ENCODE measurements around the gene RUNX2. TPM values are rescaled to one million over a fixed set of nuclear protein-coding genes. Genes with fewer than 3 reads are reported as not detected.

The RUNX2 gene
- total and polyA plus RNA-seq, 8 donors: 0.80 to 18.7 (median 2.7) TPM; not detected in 1

GRCh38 chr6:45398075-45398813 lies 70.1 kb downstream of the RUNX2 start:
- Histone ChIP-seq H3K27me3 (no peaks in the 10 kb centered on the region), H3K4me3 (no peak overlapping the region), H3K9me3 (no peaks in the 10 kb centered on the region), H3K4me1 (no peaks in the 10 kb centered on the region), H3K36me3 (no peaks in the 10 kb centered on the region), H3K27ac (no peak overlapping the region)
- TF ChIP-seq, protein P1, sequence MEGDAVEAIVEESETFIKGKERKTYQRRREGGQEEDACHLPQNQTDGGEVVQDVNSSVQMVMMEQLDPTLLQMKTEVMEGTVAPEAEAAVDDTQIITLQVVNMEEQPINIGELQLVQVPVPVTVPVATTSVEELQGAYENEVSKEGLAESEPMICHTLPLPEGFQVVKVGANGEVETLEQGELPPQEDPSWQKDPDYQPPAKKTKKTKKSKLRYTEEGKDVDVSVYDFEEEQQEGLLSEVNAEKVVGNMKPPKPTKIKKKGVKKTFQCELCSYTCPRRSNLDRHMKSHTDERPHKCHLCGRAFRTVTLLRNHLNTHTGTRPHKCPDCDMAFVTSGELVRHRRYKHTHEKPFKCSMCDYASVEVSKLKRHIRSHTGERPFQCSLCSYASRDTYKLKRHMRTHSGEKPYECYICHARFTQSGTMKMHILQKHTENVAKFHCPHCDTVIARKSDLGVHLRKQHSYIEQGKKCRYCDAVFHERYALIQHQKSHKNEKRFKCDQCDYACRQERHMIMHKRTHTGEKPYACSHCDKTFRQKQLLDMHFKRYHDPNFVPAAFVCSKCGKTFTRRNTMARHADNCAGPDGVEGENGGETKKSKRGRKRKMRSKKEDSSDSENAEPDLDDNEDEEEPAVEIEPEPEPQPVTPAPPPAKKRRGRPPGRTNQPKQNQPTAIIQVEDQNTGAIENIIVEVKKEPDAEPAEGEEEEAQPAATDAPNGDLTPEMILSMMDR (IDR thresholded peaks at IDR 0.05): no peak
- TF ChIP-seq EP300 (IDR thresholded peaks at IDR 0.05): no peak
- no peak for TF ChIP-seq POLR2AphosphoS5 (IDR thresholded peaks at IDR 0.05)
- no peak for TF ChIP-seq POLR2A (IDR thresholded peaks at IDR 0.05)
- 74 to 80% (median 76%) methylated on average over 2 of the region's 2 CpGs for WGBS, 5 donors
- no peak for DNase-seq
- intact Hi-C loops (cut with DNase I; ENCODE audit: low total_unique reads): no loop called here

GRCh38 chr6:45400021-45400420 lies 71.9 kb downstream of the RUNX2 start:
- TF ChIP-seq EP300 (IDR thresholded peaks at IDR 0.05): no peak
- TF ChIP-seq, protein P1 (IDR thresholded peaks at IDR 0.05): no peak
- TF ChIP-seq POLR2A (IDR thresholded peaks at IDR 0.05): no peak
- no peak for TF ChIP-seq POLR2AphosphoS5 (IDR thresholded peaks at IDR 0.05)

GRCh38 chr6:45411959-45412358 lies 83.8 kb downstream of the RUNX2 start:
- no peak for DNase-seq
- no peak overlapping the region for H3K27ac ChIP-seq
- TF ChIP-seq POLR2AphosphoS5 (IDR thresholded peaks at IDR 0.05) (no peak), POLR2A (IDR thresholded peaks at IDR 0.05) (no peak), EP300 (IDR thresholded peaks at IDR 0.05) (no peak)
- TF ChIP-seq, protein P1 (IDR thresholded peaks at IDR 0.05): no peak
- intact Hi-C loops (cut with DNase I; ENCODE audit: low total_unique reads): no loop called here
- 81 to 92% (median 86%) methylated on average over 5 of the region's 5 CpGs for WGBS, 5 donors
- no peak overlapping the region for H3K4me3 ChIP-seq
- peaks cover 0 to 19% (median 0%) of the 10 kb centered on the region in 3 donors for H3K27me3 ChIP-seq
- no peaks in the 10 kb centered on the region for H3K4me1 ChIP-seq
- H3K9me3 ChIP-seq: no peaks in the 10 kb centered on the region
- no peaks in the 10 kb centered on the region for H3K36me3 ChIP-seq

More at GRCh38 chr6:45400021-45400420, 71.9 kb downstream of the RUNX2 start:
- Histone ChIP-seq H3K27me3 (no peaks in the 10 kb centered on the region), H3K4me3 (no peak overlapping the region), H3K36me3 (no peaks in the 10 kb centered on the region), H3K9me3 (no peaks in the 10 kb centered on the region), H3K4me1 (no peaks in the 10 kb centered on the region), H3K27ac (no peak overlapping the region)
- WGBS, 5 donors: 85 to 97% (median 88%) methylated on average over 2 of the region's 2 CpGs
- DNase-seq: no peak
- intact Hi-C loops (cut with DNase I; ENCODE audit: low total_unique reads): no loop called here

DNA sequence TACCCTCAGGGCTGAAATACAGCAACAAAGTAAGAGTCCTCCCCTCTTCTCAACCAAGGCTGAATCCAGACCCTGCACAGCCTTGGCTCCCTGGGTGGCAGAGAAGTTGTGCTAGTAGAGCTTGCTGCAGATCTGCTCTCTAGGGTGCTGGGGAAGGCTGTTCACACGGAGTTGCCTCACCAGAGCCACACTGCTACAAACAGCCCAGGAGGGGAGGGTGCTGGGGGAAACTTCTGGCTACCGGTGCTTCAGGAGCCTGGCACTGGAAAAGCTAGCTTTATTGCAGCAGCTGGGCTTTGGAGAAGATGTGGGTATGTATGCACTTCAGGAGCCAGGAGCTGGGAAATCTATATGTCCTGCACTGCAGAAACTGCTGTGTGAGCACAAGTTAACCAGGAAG lies 87.2 kb downstream of the RUNX2 start:
- TF ChIP-seq, protein P1 (IDR thresholded peaks at IDR 0.05): no peak
- no peak for TF ChIP-seq EP300 (IDR thresholded peaks at IDR 0.05)
- TF ChIP-seq POLR2A (IDR thresholded peaks at IDR 0.05): no peak
- no peak for TF ChIP-seq POLR2AphosphoS5 (IDR thresholded peaks at IDR 0.05)
- peaks cover 3 to 52% (median 11%) of the 10 kb centered on the region in 3 donors for H3K27me3 ChIP-seq
- DNase-seq: no peak

More for the DNA sequence above, 87.2 kb downstream of the RUNX2 start:
- Histone ChIP-seq H3K27ac (no peak overlapping the region), H3K4me1 (peaks cover 5 to 13% (median 12%) of the 10 kb centered on the region in 4 donors), H3K36me3 (no peaks in the 10 kb centered on the region), H3K9me3 (no peaks in the 10 kb centered on the region), H3K4me3 (no peak overlapping the region)
- WGBS, 5 donors: 25 to 67% (median 45%) methylated on average over 1 to 2 of the region's 2 CpGs
- intact Hi-C loops (cut with DNase I; ENCODE audit: low total_unique reads): no loop called here

Data from stomach (tissue), 9 donors.